ENCODE measurements around the gene ACO1.

DNA sequence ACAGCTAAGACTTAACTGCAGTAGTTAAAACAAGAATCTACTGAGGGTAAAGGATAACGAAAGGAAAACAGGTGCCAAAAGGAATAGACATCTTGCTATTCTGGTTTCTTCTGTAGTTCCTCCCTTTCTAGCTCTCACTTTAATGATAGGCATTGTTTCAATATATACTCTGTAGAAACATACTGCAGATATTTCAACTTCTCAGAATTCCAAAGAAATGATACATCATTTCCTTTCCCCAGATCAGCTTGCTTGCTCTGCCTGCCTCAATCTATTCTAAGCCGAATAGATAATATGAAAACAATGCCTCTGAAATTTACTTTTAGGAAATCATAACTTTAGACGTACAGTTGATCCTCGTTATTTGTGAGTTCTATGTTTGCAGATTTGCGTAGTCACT, 46.3 kb downstream of the ACO1 start:
- no peak for TF ChIP-seq CTCF (IDR thresholded peaks at IDR 0.05; ENCODE audit: insufficient read depth, low read depth, low read length)
- TF ChIP-seq EZH2 (IDR thresholded peaks at IDR 0.05; ENCODE audit: insufficient read depth, low read length) = no peak

All from astrocyte (in vitro differentiated cells and primary cell).